Measurements from ENCODE around the gene ZNF154.
A peak's percentile ranks its signal among the peaks of the same experiment; 100 is the strongest.
"Not testable (repeated sequence)": the region's sequence is repeated elsewhere in the genome, so short reads cannot be mapped to it uniquely, and the experiment has no call there.

The ZNF154 gene

GRCh38 chr19:57708641-57709361, at the start of gene ZNF154:
Gene ZNF154, minus strand, starts transcription at chr19:57709204. Its CDS starts 233 bp downstream, at chr19:57708971.
- Histone ChIP-seq H3K9ac (ENCODE audit: insufficient read length) (no peak within 1 kb of the TSS), H3K36me3 (ENCODE audit: insufficient read depth, low read length) (peaks cover 2% of the 10 kb centered on the region; the same call in 1 of the 2 replicates), H3K27ac (no peak within 1 kb of the TSS), H3K4me3 (no peak within 1 kb of the TSS), H3K9me3 (ENCODE audit: low read depth, low read length) (peaks cover 3% of the 10 kb centered on the region)
- TF ChIP-seq FOXP2 (optimal IDR thresholded peaks at IDR 0.05; ENCODE audit: control extremely low read depth, extremely low read length, insufficient read depth) (no peak), EZH2 (IDR thresholded peaks at IDR 0.05) (no peak), POLR2AphosphoS5 (IDR thresholded peaks at IDR 0.05; ENCODE audit: borderline replicate concordance, low read depth, low read length) (no peak)
- DNase-seq (ENCODE audit: low read depth, low spot score), result no peak

DNA sequence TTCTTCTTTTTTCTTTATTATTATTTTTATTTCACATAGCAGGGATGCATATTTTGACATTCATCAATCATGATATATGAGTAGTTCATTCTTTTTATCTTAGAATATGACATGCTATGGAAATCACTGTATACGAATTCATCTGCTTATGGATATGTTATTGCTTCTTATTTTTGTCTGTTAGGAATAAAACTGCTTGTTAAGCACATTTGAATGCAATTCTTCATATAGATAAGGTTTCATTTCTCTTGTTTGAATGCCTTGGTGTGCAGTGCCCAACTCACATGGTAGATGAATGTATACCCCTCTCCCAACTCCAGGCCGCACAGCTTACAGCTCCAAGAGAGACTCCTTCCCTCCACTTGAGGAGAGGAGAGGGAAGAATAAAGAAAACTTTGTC, 48.9 kb upstream of the ZNF154 start:
- no peak for TF ChIP-seq POLR2AphosphoS5 (IDR thresholded peaks at IDR 0.05; ENCODE audit: borderline replicate concordance, low read depth, low read length)
- TF ChIP-seq EZH2 (IDR thresholded peaks at IDR 0.05), result no peak
- Histone ChIP-seq H3K9me3 (ENCODE audit: low read depth, low read length) (peaks cover 17% of the 10 kb centered on the region), H3K36me3 (ENCODE audit: insufficient read depth, low read length) (peaks cover 85% of the 10 kb centered on the region), H3K4me3 (no peak overlapping the region), H3K27ac (no peak overlapping the region), H3K9ac (ENCODE audit: insufficient read length) (no peak overlapping the region)
- DNase-seq (ENCODE audit: low read depth, low spot score), result no peak

GRCh38 chr19:57755031-57755430, 46.0 kb upstream of the ZNF154 start:
- no peak overlapping the region for H3K4me3 ChIP-seq
- no peak overlapping the region for H3K27ac ChIP-seq
- no peak for DNase-seq (ENCODE audit: low read depth, low spot score)
- H3K36me3 ChIP-seq (ENCODE audit: insufficient read depth, low read length), result peaks cover 100% of the 10 kb centered on the region
- TF ChIP-seq FOXP2 (optimal IDR thresholded peaks at IDR 0.05; ENCODE audit: control extremely low read depth, extremely low read length, insufficient read depth) (no peak), EZH2 (IDR thresholded peaks at IDR 0.05) (no peak), POLR2AphosphoS5 (IDR thresholded peaks at IDR 0.05; ENCODE audit: borderline replicate concordance, low read depth, low read length) (no peak)
- peaks cover 35% of the 10 kb centered on the region for H3K9me3 ChIP-seq (ENCODE audit: low read depth, low read length)
- H3K9ac ChIP-seq (ENCODE audit: insufficient read length), result no peak overlapping the region

DNA sequence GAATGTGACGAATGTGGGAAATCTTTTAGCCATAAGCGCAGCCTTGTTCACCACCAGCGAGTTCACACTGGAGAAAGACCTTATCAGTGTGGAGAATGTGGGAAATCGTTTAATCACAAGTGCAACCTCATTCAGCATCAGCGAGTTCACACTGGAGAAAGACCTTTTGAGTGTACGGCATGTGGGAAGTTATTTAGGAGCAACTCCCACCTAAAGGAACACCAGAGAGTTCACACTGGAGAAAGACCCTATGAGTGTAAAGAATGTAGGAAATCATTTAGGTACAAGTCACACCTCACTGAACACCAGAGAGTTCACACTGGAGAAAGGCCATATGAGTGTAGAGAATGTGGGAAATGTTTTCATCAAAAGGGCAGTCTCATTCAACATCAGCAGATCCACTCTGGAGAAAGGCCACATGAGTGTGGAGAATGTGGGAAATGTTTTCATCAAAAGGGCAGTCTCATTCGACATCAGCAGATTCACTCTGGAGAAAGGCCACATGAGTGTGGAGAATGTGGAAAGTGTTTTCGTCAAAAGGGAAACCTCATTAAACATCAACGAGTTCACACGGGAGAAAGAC, 45.2 kb upstream of the ZNF154 start:
- H3K9ac ChIP-seq (ENCODE audit: insufficient read length), result no peak overlapping the region
- no peak overlapping the region for H3K4me3 ChIP-seq
- TF ChIP-seq POLR2AphosphoS5 (IDR thresholded peaks at IDR 0.05; ENCODE audit: borderline replicate concordance, low read depth, low read length), result no peak
- TF ChIP-seq FOXP2 (optimal IDR thresholded peaks at IDR 0.05; ENCODE audit: control extremely low read depth, extremely low read length, insufficient read depth), result no peak
- no peak for TF ChIP-seq EZH2 (IDR thresholded peaks at IDR 0.05)
- H3K9me3 ChIP-seq (ENCODE audit: low read depth, low read length), result peaks cover 44% of the 10 kb centered on the region
- H3K36me3 ChIP-seq (ENCODE audit: insufficient read depth, low read length), result peaks cover 100% of the 10 kb centered on the region
- H3K27ac ChIP-seq, result no peak overlapping the region
- DNase-seq (ENCODE audit: low read depth, low spot score), result no peak

- DNase-seq (ENCODE audit: low read depth, low spot score), result no peak
- peak overlapping the region; percentile 95 for H3K4me3 ChIP-seq
- H3K9me3 ChIP-seq (ENCODE audit: low read depth, low read length), result peaks cover 38% of the 10 kb centered on the region
- no peak for TF ChIP-seq POLR2AphosphoS5 (IDR thresholded peaks at IDR 0.05; ENCODE audit: borderline replicate concordance, low read depth, low read length)
- TF ChIP-seq FOXP2 (optimal IDR thresholded peaks at IDR 0.05; ENCODE audit: control extremely low read depth, extremely low read length, insufficient read depth), result no peak
- no peak for TF ChIP-seq EZH2 (IDR thresholded peaks at IDR 0.05)
- H3K9ac ChIP-seq (ENCODE audit: insufficient read length), result no peak overlapping the region
- no peak overlapping the region for H3K27ac ChIP-seq
- peaks cover 53% of the 10 kb centered on the region for H3K36me3 ChIP-seq (ENCODE audit: insufficient read depth, low read length)
Measured at GRCh38 chr19:57748029-57748428, 39.0 kb upstream of the ZNF154 start.

- H3K9me3 ChIP-seq (ENCODE audit: low read depth, low read length), result peaks cover 35% of the 10 kb centered on the region
- peak overlapping the region; percentile 93 for H3K9ac ChIP-seq (ENCODE audit: insufficient read length)
- DNase-seq (ENCODE audit: low read depth, low spot score), result no peak
- no peak overlapping the region for H3K27ac ChIP-seq
- TF ChIP-seq FOXP2 (optimal IDR thresholded peaks at IDR 0.05; ENCODE audit: control extremely low read depth, extremely low read length, insufficient read depth), result no peak
- H3K4me3 ChIP-seq, result peak overlapping the region; percentile 95
- peaks cover 47% of the 10 kb centered on the region for H3K36me3 ChIP-seq (ENCODE audit: insufficient read depth, low read length)
Measured at GRCh38 chr19:57747472-57747807, 38.4 kb upstream of the ZNF154 start.

- peak; percentile 80 for DNase-seq (ENCODE audit: low read depth, low spot score)
- TF ChIP-seq POLR2AphosphoS5 (IDR thresholded peaks at IDR 0.05; ENCODE audit: borderline replicate concordance, low read depth, low read length) (peak; percentile 89), FOXP2 (optimal IDR thresholded peaks at IDR 0.05; ENCODE audit: control extremely low read depth, extremely low read length, insufficient read depth) (no peak)
- H3K36me3 ChIP-seq (ENCODE audit: insufficient read depth, low read length), result peaks cover 41% of the 10 kb centered on the region
- peak within 1 kb of the TSS; percentile 93 for H3K9ac ChIP-seq (ENCODE audit: insufficient read length)
- H3K9me3 ChIP-seq (ENCODE audit: low read depth, low read length), result peaks cover 30% of the 10 kb centered on the region
- peak within 1 kb of the TSS; percentile 80 for H3K27ac ChIP-seq
- peak within 1 kb of the TSS; percentile 95 for H3K4me3 ChIP-seq
Measured at GRCh38 chr19:57746580-57747471, 37.8 kb upstream of the ZNF154 start, which contains the start of gene ZNF776. Gene ZNF776, plus strand, starts transcription at chr19:57746815. Its CDS starts 244 bp downstream, at chr19:57747059.

- H3K36me3 ChIP-seq (ENCODE audit: insufficient read depth, low read length); H3K9me3 ChIP-seq (ENCODE audit: low read depth, low read length); DNase-seq (ENCODE audit: low read depth, low spot score); H3K9ac ChIP-seq (ENCODE audit: insufficient read length); H3K27ac ChIP-seq; H3K4me3 ChIP-seq: not testable (repeated sequence)
Measured at GRCh38 chr19:57738770-57739169, 29.8 kb upstream of the ZNF154 start.

DNA sequence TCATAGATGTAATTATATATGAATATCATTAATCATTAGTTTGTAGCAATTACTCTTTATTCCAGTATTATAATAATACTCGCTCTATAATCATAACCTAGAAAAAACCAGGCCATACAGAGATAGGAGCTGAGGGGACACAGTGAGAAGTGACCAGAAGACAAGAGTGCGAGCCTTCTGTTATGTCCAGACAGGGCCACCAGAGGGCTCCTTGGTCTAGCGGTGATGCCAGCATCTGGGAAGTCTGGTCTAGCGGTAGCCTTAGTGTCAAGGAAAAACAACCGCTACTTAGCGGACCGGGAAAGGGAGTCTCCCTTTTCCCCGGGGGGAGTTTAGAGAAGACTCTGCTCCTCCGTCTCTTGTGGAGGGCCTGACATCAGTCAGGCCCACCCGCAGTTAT, 29.3 kb upstream of the ZNF154 start:
- H3K4me3 ChIP-seq; H3K9ac ChIP-seq (ENCODE audit: insufficient read length); H3K36me3 ChIP-seq (ENCODE audit: insufficient read depth, low read length); H3K27ac ChIP-seq; DNase-seq (ENCODE audit: low read depth, low spot score): not testable (repeated sequence)
- peaks cover 11% of the 10 kb centered on the region; the same call in 1 of the 2 replicates for H3K9me3 ChIP-seq (ENCODE audit: low read depth, low read length)
